Liver (tissue), 2 donors: Measurements from ENCODE around the gene CLEC4G.

Experiments used
- YY1 ChIP-seq: IDR thresholded peaks from 2 replicates; pipeline ENCODE4 v1.6.1; 2016; ENCODE audit warnings: antibody characterized with exemption, mild to moderate bottlenecking
- TF ChIP-seq, protein P1 (sequence below): fragments of 150-350 bp; IDR thresholded peaks from 2 replicates; pipeline ENCODE4 v1.5.1; 2017; ENCODE audit warnings: improper control_type of control experiment, low read depth, low read length; ENCODE audit not compliant: missing input control
- TF ChIP-seq, protein P2 (sequence below): IDR thresholded peaks from 2 replicates; pipeline ENCODE4 v1.6.1; 2016; ENCODE audit warnings: antibody characterized with exemption, mild to moderate bottlenecking
- donor health status: healthy.

DNA sequence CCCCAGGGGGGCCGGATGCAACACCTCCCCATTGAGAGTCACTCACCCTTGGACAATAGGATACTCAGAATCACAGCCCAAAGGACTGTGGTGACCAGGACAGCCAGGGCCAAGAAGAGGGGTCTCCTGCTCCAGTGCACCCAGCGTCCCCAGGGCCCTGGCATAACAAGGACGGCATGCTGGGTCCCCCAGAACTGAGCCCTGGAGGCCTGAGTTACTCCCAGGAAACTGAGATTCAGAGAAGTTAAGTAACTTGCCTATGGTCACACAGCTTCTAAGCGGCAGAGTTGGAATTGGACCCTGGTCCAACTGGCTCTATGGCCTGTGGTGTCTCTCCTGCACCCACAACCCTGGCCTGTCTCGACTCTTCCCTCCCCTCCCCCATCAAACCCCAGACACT, 295 bp downstream of the CLEC4G start:
- TF ChIP-seq, protein P1, sequence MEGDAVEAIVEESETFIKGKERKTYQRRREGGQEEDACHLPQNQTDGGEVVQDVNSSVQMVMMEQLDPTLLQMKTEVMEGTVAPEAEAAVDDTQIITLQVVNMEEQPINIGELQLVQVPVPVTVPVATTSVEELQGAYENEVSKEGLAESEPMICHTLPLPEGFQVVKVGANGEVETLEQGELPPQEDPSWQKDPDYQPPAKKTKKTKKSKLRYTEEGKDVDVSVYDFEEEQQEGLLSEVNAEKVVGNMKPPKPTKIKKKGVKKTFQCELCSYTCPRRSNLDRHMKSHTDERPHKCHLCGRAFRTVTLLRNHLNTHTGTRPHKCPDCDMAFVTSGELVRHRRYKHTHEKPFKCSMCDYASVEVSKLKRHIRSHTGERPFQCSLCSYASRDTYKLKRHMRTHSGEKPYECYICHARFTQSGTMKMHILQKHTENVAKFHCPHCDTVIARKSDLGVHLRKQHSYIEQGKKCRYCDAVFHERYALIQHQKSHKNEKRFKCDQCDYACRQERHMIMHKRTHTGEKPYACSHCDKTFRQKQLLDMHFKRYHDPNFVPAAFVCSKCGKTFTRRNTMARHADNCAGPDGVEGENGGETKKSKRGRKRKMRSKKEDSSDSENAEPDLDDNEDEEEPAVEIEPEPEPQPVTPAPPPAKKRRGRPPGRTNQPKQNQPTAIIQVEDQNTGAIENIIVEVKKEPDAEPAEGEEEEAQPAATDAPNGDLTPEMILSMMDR = no peak
- TF ChIP-seq, protein P2, sequence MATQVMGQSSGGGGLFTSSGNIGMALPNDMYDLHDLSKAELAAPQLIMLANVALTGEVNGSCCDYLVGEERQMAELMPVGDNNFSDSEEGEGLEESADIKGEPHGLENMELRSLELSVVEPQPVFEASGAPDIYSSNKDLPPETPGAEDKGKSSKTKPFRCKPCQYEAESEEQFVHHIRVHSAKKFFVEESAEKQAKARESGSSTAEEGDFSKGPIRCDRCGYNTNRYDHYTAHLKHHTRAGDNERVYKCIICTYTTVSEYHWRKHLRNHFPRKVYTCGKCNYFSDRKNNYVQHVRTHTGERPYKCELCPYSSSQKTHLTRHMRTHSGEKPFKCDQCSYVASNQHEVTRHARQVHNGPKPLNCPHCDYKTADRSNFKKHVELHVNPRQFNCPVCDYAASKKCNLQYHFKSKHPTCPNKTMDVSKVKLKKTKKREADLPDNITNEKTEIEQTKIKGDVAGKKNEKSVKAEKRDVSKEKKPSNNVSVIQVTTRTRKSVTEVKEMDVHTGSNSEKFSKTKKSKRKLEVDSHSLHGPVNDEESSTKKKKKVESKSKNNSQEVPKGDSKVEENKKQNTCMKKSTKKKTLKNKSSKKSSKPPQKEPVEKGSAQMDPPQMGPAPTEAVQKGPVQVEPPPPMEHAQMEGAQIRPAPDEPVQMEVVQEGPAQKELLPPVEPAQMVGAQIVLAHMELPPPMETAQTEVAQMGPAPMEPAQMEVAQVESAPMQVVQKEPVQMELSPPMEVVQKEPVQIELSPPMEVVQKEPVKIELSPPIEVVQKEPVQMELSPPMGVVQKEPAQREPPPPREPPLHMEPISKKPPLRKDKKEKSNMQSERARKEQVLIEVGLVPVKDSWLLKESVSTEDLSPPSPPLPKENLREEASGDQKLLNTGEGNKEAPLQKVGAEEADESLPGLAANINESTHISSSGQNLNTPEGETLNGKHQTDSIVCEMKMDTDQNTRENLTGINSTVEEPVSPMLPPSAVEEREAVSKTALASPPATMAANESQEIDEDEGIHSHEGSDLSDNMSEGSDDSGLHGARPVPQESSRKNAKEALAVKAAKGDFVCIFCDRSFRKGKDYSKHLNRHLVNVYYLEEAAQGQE = no peak
- TF ChIP-seq YY1 = no peak
